Peyer's patch (tissue), 4 donors: ENCODE measurements around the gene POMT2.

Source experiments
- POLR2A ChIP-seq, 2 donors: fragments of 450-650 bp; IDR thresholded peaks; one replicate each; pipeline ENCODE4 v1.5.1; 2017; ENCODE audit warnings: antibody characterized with exemption in 2 of 2, mild to moderate bottlenecking in 2 of 2, moderate library complexity in 2 of 2
- TF ChIP-seq, protein P1 (sequence below), 6 experiments: fragments of 450-650 bp in 4 of 6; fragments of 200-600 bp in 2 of 6; sonication (generic) in 1 of 6; IDR thresholded peaks; one replicate each; pipeline ENCODE4 v1.5.1; 2017 to 2019; ENCODE audit warnings: antibody characterized with exemption in 6 of 6, mild to moderate bottlenecking in 3 of 6, moderate library complexity in 1 of 6

DNA sequence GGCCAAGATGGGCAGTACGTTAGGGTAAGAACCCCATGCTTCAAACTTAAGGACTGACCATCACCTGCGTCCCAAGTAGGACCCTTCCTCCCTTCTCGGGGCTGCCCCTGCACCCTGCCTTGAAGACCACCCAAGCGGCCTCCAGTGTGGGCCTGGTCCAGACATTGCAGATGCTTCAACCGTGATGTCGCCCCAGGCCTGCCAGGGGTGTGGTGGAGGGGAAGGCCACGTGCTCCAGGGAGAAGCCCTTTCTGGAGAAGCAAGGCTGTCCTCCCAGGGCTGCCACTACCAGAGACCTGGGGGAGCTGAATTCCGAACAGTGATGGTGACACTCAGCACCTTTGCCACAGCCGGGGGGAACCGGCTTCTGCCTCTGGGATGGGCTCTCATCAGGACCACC lies 63.0 kb downstream of the POMT2 start:
- TF ChIP-seq, protein P1, sequence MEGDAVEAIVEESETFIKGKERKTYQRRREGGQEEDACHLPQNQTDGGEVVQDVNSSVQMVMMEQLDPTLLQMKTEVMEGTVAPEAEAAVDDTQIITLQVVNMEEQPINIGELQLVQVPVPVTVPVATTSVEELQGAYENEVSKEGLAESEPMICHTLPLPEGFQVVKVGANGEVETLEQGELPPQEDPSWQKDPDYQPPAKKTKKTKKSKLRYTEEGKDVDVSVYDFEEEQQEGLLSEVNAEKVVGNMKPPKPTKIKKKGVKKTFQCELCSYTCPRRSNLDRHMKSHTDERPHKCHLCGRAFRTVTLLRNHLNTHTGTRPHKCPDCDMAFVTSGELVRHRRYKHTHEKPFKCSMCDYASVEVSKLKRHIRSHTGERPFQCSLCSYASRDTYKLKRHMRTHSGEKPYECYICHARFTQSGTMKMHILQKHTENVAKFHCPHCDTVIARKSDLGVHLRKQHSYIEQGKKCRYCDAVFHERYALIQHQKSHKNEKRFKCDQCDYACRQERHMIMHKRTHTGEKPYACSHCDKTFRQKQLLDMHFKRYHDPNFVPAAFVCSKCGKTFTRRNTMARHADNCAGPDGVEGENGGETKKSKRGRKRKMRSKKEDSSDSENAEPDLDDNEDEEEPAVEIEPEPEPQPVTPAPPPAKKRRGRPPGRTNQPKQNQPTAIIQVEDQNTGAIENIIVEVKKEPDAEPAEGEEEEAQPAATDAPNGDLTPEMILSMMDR (IDR thresholded peaks at IDR 0.05): no peak
- no peak for TF ChIP-seq POLR2A (IDR thresholded peaks at IDR 0.05)
